ENCODE data around the gene SP3. TPM values are rescaled to one million over a fixed set of nuclear protein-coding genes. Genes with fewer than 3 reads are reported as not detected.

SP3 gene
- total and polyA plus RNA-seq, 9 of the 15 experiments (the other 6 are each of a cell fraction or from before 2014, with no cell fraction given): 12.0 to 106 (median 74.9) TPM

DNA sequence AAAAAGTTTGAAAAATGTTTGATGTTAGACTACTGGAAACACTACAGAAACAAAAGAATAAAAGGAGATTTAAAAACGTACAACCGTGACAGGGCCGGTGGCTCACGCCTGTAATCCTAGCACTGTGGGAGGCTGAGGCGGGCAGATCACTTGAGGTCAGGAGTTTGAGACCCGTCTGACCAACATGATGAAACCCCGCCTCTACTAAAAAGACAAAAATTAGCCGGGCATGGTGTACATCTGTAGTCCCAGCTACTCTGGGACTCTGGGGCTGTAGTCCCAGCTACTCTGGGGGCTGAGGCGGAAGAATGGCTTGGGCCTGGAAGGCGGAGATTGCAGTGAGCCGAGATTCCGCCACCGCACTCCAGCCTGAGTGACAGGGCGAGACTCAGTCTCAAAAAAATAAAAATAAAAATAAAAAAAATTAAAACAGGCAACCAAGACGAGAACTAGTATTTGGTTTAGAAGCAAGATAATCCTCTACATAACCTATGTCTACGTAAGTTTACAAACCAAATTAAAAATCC is 5.8 kb downstream of the SP3 start (continued):
- TF ChIP-seq NR1H2 (CRISPR knock-in tag; IDR thresholded peaks at IDR 0.05) (no peak), CTBP1 (IDR thresholded peaks at IDR 0.05; ENCODE audit: borderline replicate concordance) (no peak), SMAD2 (IDR thresholded peaks at IDR 0.05; ENCODE audit: low read depth, low read length) (no peak), ZNF507 (tag; conservative IDR thresholded peaks at IDR 0.05) (no peak), ZNF699 (CRISPR knock-in tag; IDR thresholded peaks at IDR 0.05; ENCODE audit: insufficient replicate concordance) (no peak), ETV1 (tag; conservative IDR thresholded peaks at IDR 0.05; ENCODE audit: low read depth) (no peak), ZNF133 (CRISPR knock-in tag; IDR thresholded peaks at IDR 0.05) (no peak), KDM1A (IDR thresholded peaks at IDR 0.05) (peak; percentile 36 to 48; a peak in 3 of 4 replicates), CHD1 (IDR thresholded peaks at IDR 0.05; ENCODE audit: low read length) (no peak), HDAC3 (IDR thresholded peaks at IDR 0.05; ENCODE audit: borderline replicate concordance, partially characterized antibody) (no peak)
- TF ChIP-seq, protein P1, sequence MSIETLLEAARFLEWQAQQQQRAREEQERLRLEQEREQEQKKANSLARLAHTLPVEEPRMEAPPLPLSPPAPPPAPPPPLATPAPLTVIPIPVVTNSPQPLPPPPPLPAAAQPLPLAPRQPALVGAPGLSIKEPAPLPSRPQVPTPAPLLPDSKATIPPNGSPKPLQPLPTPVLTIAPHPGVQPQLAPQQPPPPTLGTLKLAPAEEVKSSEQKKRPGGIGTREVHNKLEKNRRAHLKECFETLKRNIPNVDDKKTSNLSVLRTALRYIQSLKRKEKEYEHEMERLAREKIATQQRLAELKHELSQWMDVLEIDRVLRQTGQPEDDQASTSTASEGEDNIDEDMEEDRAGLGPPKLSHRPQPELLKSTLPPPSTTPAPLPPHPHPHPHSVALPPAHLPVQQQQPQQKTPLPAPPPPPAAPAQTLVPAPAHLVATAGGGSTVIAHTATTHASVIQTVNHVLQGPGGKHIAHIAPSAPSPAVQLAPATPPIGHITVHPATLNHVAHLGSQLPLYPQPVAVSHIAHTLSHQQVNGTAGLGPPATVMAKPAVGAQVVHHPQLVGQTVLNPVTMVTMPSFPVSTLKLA (conservative IDR thresholded peaks at IDR 0.05): no peak
- TF ChIP-seq, protein P2, sequence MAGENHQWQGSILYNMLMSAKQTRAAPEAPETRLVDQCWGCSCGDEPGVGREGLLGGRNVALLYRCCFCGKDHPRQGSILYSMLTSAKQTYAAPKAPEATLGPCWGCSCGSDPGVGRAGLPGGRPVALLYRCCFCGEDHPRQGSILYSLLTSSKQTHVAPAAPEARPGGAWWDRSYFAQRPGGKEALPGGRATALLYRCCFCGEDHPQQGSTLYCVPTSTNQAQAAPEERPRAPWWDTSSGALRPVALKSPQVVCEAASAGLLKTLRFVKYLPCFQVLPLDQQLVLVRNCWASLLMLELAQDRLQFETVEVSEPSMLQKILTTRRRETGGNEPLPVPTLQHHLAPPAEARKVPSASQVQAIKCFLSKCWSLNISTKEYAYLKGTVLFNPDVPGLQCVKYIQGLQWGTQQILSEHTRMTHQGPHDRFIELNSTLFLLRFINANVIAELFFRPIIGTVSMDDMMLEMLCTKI (IDR thresholded peaks at IDR 0.05; ENCODE audit: partially characterized antibody): no peak
- TF ChIP-seq, protein P3, sequence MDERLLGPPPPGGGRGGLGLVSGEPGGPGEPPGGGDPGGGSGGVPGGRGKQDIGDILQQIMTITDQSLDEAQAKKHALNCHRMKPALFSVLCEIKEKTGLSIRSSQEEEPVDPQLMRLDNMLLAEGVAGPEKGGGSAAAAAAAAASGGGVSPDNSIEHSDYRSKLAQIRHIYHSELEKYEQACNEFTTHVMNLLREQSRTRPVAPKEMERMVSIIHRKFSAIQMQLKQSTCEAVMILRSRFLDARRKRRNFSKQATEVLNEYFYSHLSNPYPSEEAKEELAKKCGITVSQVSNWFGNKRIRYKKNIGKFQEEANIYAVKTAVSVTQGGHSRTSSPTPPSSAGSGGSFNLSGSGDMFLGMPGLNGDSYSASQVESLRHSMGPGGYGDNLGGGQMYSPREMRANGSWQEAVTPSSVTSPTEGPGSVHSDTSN (CRISPR knock-in tag; IDR thresholded peaks at IDR 0.05; ENCODE audit: low read depth): no peak; the same call in 1 of the 2 replicates
- TF ChIP-seq, protein P3 (tag; conservative IDR thresholded peaks at IDR 0.05; ENCODE audit: low read depth): peak; percentile 41; the same call in 1 of the 2 replicates
- TF ChIP-seq, protein P4, sequence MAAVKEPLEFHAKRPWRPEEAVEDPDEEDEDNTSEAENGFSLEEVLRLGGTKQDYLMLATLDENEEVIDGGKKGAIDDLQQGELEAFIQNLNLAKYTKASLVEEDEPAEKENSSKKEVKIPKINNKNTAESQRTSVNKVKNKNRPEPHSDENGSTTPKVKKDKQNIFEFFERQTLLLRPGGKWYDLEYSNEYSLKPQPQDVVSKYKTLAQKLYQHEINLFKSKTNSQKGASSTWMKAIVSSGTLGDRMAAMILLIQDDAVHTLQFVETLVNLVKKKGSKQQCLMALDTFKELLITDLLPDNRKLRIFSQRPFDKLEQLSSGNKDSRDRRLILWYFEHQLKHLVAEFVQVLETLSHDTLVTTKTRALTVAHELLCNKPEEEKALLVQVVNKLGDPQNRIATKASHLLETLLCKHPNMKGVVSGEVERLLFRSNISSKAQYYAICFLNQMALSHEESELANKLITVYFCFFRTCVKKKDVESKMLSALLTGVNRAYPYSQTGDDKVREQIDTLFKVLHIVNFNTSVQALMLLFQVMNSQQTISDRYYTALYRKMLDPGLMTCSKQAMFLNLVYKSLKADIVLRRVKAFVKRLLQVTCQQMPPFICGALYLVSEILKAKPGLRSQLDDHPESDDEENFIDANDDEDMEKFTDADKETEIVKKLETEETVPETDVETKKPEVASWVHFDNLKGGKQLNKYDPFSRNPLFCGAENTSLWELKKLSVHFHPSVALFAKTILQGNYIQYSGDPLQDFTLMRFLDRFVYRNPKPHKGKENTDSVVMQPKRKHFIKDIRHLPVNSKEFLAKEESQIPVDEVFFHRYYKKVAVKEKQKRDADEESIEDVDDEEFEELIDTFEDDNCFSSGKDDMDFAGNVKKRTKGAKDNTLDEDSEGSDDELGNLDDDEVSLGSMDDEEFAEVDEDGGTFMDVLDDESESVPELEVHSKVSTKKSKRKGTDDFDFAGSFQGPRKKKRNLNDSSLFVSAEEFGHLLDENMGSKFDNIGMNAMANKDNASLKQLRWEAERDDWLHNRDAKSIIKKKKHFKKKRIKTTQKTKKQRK (IDR thresholded peaks at IDR 0.05; ENCODE audit: borderline replicate concordance, low read depth, low read length): no peak
- TF ChIP-seq, protein P5, sequence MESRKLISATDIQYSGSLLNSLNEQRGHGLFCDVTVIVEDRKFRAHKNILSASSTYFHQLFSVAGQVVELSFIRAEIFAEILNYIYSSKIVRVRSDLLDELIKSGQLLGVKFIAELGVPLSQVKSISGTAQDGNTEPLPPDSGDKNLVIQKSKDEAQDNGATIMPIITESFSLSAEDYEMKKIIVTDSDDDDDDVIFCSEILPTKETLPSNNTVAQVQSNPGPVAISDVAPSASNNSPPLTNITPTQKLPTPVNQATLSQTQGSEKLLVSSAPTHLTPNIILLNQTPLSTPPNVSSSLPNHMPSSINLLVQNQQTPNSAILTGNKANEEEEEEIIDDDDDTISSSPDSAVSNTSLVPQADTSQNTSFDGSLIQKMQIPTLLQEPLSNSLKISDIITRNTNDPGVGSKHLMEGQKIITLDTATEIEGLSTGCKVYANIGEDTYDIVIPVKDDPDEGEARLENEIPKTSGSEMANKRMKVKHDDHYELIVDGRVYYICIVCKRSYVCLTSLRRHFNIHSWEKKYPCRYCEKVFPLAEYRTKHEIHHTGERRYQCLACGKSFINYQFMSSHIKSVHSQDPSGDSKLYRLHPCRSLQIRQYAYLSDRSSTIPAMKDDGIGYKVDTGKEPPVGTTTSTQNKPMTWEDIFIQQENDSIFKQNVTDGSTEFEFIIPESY (CRISPR knock-in tag; IDR thresholded peaks at IDR 0.05): peak; percentile 97

Measured in K562 (cell line).